ENCODE data around the gene PDE4D. TPM values are rescaled to one million over a fixed set of nuclear protein-coding genes. Genes with fewer than 3 reads are reported as not detected.

PDE4D gene
- total RNA-seq, 1 donor from 2014 or later, result 7.6 TPM

DNA sequence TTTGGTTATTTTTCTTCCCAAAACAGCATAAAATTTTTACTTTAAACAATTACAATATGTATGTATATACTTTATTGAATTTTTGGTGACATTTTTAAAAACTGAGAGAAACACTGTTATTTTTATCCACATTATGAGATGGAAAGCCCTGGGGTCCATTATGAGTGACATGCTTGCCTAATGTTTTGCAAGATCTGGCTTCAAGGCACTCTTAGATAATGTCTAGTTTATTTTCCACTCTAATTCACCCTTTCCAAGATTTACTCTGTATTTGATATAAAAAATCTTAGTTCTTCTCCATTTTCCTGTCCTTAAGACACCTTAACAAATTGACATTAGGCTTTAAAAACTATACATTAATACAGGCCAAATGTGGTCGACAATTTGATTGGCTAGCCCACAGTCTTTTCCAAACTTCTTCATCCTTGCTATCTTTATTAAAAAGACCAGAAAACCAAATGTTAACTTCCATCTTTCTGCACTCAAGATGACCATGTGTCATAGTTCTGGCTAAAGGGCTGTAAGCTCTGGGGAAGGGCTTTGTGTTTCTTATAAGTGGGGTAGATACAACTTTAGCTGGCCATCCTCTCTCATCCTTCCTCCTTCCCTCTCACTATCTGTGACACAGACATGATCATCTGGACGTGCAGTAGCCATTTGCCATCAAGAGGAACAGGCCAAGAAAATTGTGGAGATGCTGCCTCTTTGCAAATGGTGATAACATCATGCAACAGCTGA is 561.1 kb downstream of the PDE4D start:
- Mint-ChIP-seq H3K27ac (no peak overlapping the region), H3K36me3 (ENCODE audit: insufficient read depth) (no peaks in the 10 kb centered on the region), H3K27me3 (no peaks in the 10 kb centered on the region), H3K9me3 (ENCODE audit: low read depth) (no peaks in the 10 kb centered on the region), H3K4me3 (ENCODE audit: low read depth) (no peak overlapping the region), H3K4me1 (ENCODE audit: low read depth) (peaks cover 1% of the 10 kb centered on the region)
- no peak for DNase-seq (ENCODE audit: low spot score, unreplicated experiment)
- TF ChIP-seq CTCF (IDR thresholded peaks at IDR 0.05; ENCODE audit: unreplicated experiment), result no peak

- Mint-ChIP-seq H3K4me1 (ENCODE audit: low read depth) (peaks cover 9% of the 10 kb centered on the region), H3K27ac (no peak overlapping the region), H3K4me3 (ENCODE audit: low read depth) (no peak overlapping the region), H3K9me3 (ENCODE audit: low read depth) (no peaks in the 10 kb centered on the region), H3K27me3 (no peaks in the 10 kb centered on the region), H3K36me3 (ENCODE audit: insufficient read depth) (no peaks in the 10 kb centered on the region)
- no peak for TF ChIP-seq CTCF (IDR thresholded peaks at IDR 0.05; ENCODE audit: unreplicated experiment)
- DNase-seq (ENCODE audit: low spot score, unreplicated experiment), result no peak
Observed at GRCh38 chr5:59330680-59331079, 562.8 kb downstream of the PDE4D start.

DNA sequence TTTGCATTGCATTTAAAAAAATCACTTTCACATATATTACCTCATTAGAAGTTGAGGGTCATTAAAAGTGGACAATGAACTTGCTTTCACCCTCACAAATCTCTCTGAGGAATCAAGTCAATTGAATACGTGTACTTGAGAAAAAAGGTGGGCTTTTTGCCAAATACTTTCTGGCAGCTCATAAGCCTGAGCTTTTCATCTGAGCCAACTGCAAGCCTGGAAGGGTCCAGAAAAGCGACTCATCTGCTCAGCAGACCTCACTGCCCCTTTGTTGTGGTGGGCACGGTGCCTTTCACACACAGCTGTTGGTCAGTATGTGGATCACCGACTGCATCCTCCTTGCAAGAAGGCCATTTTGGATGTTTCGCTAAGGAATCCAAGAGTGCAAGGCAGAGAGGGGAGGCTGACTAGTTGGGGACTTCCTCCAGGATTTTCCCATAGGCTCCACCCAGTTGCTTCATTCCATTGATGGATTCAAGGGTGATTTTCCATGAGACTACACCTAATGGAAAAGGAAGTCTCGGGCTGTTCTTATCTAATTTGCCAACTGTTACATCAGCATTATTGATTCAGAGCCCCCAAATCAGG is 564.7 kb downstream of the PDE4D start:
- H3K36me3 Mint-ChIP-seq (ENCODE audit: insufficient read depth), result no peaks in the 10 kb centered on the region
- TF ChIP-seq CTCF (IDR thresholded peaks at IDR 0.05; ENCODE audit: unreplicated experiment), result no peak
- DNase-seq (ENCODE audit: low spot score, unreplicated experiment), result no peak
- peaks cover 24% of the 10 kb centered on the region for H3K4me1 Mint-ChIP-seq (ENCODE audit: low read depth)
- no peaks in the 10 kb centered on the region for H3K27me3 Mint-ChIP-seq
- no peak overlapping the region for H3K4me3 Mint-ChIP-seq (ENCODE audit: low read depth)
- H3K9me3 Mint-ChIP-seq (ENCODE audit: low read depth), result no peaks in the 10 kb centered on the region
- no peak overlapping the region for H3K27ac Mint-ChIP-seq

DNA sequence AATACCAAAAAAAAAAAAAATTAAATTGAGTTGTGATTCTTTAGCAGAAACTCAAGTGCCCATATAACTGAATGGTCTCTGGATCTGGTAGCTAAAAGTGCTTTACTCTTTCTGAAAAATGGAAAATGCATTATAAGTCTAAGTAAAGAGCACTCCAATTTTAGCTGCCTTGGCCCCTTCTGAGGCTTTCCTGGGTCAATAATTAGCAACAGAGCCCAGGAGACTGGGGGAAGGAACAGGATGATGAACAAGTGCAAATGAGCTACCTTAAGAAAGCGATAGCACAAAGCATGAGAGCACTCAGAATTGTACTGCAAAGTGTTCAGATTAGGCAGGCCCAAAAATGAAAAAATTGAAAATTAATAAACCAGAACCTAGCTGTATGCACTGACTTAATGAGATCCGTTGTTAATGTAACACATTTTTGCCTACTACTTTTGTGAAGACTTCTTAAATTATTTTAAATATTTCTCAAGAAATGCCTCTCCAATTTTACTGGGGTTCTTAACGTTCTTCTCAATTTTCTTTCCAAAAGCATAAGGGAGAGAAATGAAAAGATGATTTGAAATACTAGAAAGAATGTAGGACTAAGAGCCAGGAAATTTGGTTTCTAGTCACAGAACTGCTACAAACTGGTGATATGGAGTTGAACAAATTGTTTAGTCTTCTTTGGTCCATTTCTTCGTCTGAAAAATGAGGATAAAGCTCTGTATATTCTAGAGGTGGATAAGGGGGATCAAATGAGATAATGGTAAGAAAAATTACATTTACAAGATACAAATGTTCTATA is 566.1 kb downstream of the PDE4D start:
- Mint-ChIP-seq H3K4me3 (ENCODE audit: low read depth) (no peak overlapping the region), H3K36me3 (ENCODE audit: insufficient read depth) (no peaks in the 10 kb centered on the region), H3K4me1 (ENCODE audit: low read depth) (peaks cover 30% of the 10 kb centered on the region), H3K27ac (no peak overlapping the region), H3K27me3 (no peaks in the 10 kb centered on the region), H3K9me3 (ENCODE audit: low read depth) (no peaks in the 10 kb centered on the region)
- DNase-seq (ENCODE audit: low spot score, unreplicated experiment), result no peak
- no peak for TF ChIP-seq CTCF (IDR thresholded peaks at IDR 0.05; ENCODE audit: unreplicated experiment)

GRCh38 chr5:59326596-59326995 is 566.9 kb downstream of the PDE4D start:
- TF ChIP-seq CTCF (IDR thresholded peaks at IDR 0.05; ENCODE audit: unreplicated experiment), result no peak
- H3K4me1 Mint-ChIP-seq (ENCODE audit: low read depth), result peaks cover 30% of the 10 kb centered on the region
- no peak overlapping the region for H3K4me3 Mint-ChIP-seq (ENCODE audit: low read depth)
- H3K27me3 Mint-ChIP-seq, result no peaks in the 10 kb centered on the region
- DNase-seq (ENCODE audit: low spot score, unreplicated experiment), result no peak
- no peaks in the 10 kb centered on the region for H3K9me3 Mint-ChIP-seq (ENCODE audit: low read depth)
- no peak overlapping the region for H3K27ac Mint-ChIP-seq
- no peaks in the 10 kb centered on the region for H3K36me3 Mint-ChIP-seq (ENCODE audit: insufficient read depth)

All from progenitor cell of endocrine pancreas (in vitro differentiated cells).